ENCODE results near the gene SMO. TPM values are rescaled to one million over a fixed set of nuclear protein-coding genes. Genes with fewer than 3 reads are reported as not detected.

Gene SMO
- total and polyA plus RNA-seq, 4 donors: 2.9 to 16.3 (median 10.7) TPM

- no peak overlapping the region for H3K27ac ChIP-seq (ENCODE audit: low read depth in 1 of 2, low read length in 2 of 2)
- DNase-seq (ENCODE audit: low spot score): no peak
- no peak for TF ChIP-seq EGR1 (IDR thresholded peaks at IDR 0.05; ENCODE audit: low read depth in 2 of 2)
- no peak for TF ChIP-seq RAD21 (IDR thresholded peaks at IDR 0.05)
- no peak for TF ChIP-seq SP1 (IDR thresholded peaks at IDR 0.05)
- TF ChIP-seq FOXA2 (IDR thresholded peaks at IDR 0.05): no peak
- no peak for TF ChIP-seq TAF1 (conservative IDR thresholded peaks at IDR 0.05)
- H3K4me1 ChIP-seq (ENCODE audit: control insufficient read depth in 4 of 4, insufficient read depth in 4 of 4, low read length in 3 of 4): peaks cover 0 to 18% (median 15%) of the 10 kb centered on the region in 4 donors
- no peaks in the 10 kb centered on the region for H3K27me3 ChIP-seq (ENCODE audit: control insufficient read depth in 4 of 4, insufficient read depth in 4 of 4, low read length in 3 of 4)
- no peak overlapping the region for H3K9ac ChIP-seq (ENCODE audit: low read depth in 1 of 2, low read length in 2 of 2)
- 55% methylated on average over 10 of the region's 10 CpGs for WGBS
- peak overlapping the region in 1 of 3 donors; percentile 82 for H3K4me3 ChIP-seq (ENCODE audit: low read depth in 1 of 3, low read length in 3 of 3)
- no peaks in the 10 kb centered on the region for H3K9me3 ChIP-seq (ENCODE audit: control insufficient read depth in 4 of 4, low read length in 3 of 4)
- H3K36me3 ChIP-seq (ENCODE audit: control insufficient read depth in 4 of 4, insufficient read depth in 3 of 4, low read depth in 1 of 4, low read length in 3 of 4): no peaks in the 10 kb centered on the region
Observed at GRCh38 chr7:129143724-129144094, 44.7 kb upstream of the SMO start.

DNA sequence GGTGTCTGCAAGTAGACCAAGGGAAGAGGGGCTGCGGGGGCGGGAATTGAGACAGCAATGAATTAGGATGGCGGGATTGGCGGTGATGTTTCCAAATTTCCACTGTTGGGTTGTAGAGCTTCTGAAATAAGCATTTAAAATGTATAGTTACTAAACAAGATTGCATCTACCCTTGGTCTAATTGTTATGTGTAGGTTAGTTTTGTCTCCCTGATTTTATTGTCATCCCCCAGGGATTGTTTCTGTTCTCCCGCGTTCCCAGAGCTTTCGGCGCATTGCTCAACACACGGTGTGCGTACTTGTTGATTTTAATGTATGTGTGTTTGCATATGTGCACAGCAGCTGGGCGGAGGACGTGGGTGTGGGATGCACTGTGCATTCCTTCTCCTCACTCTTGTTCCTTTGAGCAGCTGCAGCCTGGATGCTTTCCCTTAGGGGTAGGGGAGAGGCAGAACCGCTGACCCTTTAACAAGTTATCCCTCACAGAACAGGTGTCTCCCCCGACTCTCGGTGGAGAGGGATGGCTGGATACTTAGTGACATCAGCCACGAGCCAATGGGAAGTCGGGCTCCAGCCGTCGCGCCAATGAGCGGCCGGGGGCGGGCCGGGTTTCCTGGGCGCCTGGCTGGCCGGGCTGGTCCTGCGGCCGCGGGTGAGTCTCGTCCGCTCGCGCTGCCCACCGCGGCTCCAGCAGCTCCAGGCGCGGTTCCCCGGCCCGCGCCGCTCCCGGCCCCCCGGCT is 44.2 kb upstream of the SMO start, which contains the start of gene TSPAN33:
TSS of gene TSPAN33 (plus strand) at position 613 of the 739 bp plus-strand sequence. CDS start 274 bp downstream, outside the sequence.
- H3K4me3 ChIP-seq (ENCODE audit: low read depth in 1 of 3, low read length in 3 of 3): peak within 1 kb of the TSS; percentile 50 to 85 (median 82)
- peak; percentile 73 for DNase-seq (ENCODE audit: low spot score)
- H3K27ac ChIP-seq (ENCODE audit: low read depth in 1 of 2, low read length in 2 of 2): no peak within 1 kb of the TSS
- no peaks in the 10 kb centered on the region for H3K36me3 ChIP-seq (ENCODE audit: control insufficient read depth in 4 of 4, insufficient read depth in 3 of 4, low read depth in 1 of 4, low read length in 3 of 4)
- no peaks in the 10 kb centered on the region for H3K9me3 ChIP-seq (ENCODE audit: control insufficient read depth in 4 of 4, low read length in 3 of 4)
- no peaks in the 10 kb centered on the region for H3K27me3 ChIP-seq (ENCODE audit: control insufficient read depth in 4 of 4, insufficient read depth in 4 of 4, low read length in 3 of 4)
- TF ChIP-seq HNF4A (conservative IDR thresholded peaks at IDR 0.05) (no peak), EGR1 (IDR thresholded peaks at IDR 0.05; ENCODE audit: low read depth in 2 of 2) (no peak), GABPA (IDR thresholded peaks at IDR 0.05 in 1 of 2, conservative IDR thresholded peaks at IDR 0.05 in 1 of 2) (no peak), RAD21 (IDR thresholded peaks at IDR 0.05) (no peak), NR2F2 (IDR thresholded peaks at IDR 0.05) (no peak), SP1 (IDR thresholded peaks at IDR 0.05) (no peak), RXRA (IDR thresholded peaks at IDR 0.05) (no peak), FOXA2 (IDR thresholded peaks at IDR 0.05) (no peak), TAF1 (conservative IDR thresholded peaks at IDR 0.05) (no peak)
- TF ChIP-seq, protein P1, sequence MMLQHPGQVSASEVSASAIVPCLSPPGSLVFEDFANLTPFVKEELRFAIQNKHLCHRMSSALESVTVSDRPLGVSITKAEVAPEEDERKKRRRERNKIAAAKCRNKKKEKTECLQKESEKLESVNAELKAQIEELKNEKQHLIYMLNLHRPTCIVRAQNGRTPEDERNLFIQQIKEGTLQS (IDR thresholded peaks at IDR 0.05): no peak
- WGBS: 2% methylated on average over 43 of the region's 43 CpGs
- peak within 1 kb of the TSS in 1 of 2 donors; percentile 40 for H3K9ac ChIP-seq (ENCODE audit: low read depth in 1 of 2, low read length in 2 of 2)
- H3K4me1 ChIP-seq (ENCODE audit: control insufficient read depth in 4 of 4, insufficient read depth in 4 of 4, low read length in 3 of 4): peaks cover 0 to 18% (median 15%) of the 10 kb centered on the region in 4 donors

- 7% methylated on average over 58 of the region's 58 CpGs for WGBS
- no peak for DNase-seq (ENCODE audit: low spot score)
- H3K27me3 ChIP-seq (ENCODE audit: control insufficient read depth in 4 of 4, insufficient read depth in 4 of 4, low read length in 3 of 4): no peaks in the 10 kb centered on the region
- peaks cover 0 to 18% (median 15%) of the 10 kb centered on the region in 4 donors for H3K4me1 ChIP-seq (ENCODE audit: control insufficient read depth in 4 of 4, insufficient read depth in 4 of 4, low read length in 3 of 4)
- no peaks in the 10 kb centered on the region for H3K36me3 ChIP-seq (ENCODE audit: control insufficient read depth in 4 of 4, insufficient read depth in 3 of 4, low read depth in 1 of 4, low read length in 3 of 4)
- H3K27ac ChIP-seq (ENCODE audit: low read depth in 1 of 2, low read length in 2 of 2): no peak overlapping the region
- H3K9me3 ChIP-seq (ENCODE audit: control insufficient read depth in 4 of 4, low read length in 3 of 4): no peaks in the 10 kb centered on the region
- H3K9ac ChIP-seq (ENCODE audit: low read depth in 1 of 2, low read length in 2 of 2): no peak overlapping the region
- peak overlapping the region in 2 of 3 donors; percentile 50 to 82 for H3K4me3 ChIP-seq (ENCODE audit: low read depth in 1 of 3, low read length in 3 of 3)
- TF ChIP-seq HNF4G (IDR thresholded peaks at IDR 0.05): no peak
- TF ChIP-seq FOXA1 (IDR thresholded peaks at IDR 0.05): no peak
- no peak for TF ChIP-seq JUND (IDR thresholded peaks at IDR 0.05)
- no peak for TF ChIP-seq GABPA (IDR thresholded peaks at IDR 0.05 in 1 of 2, conservative IDR thresholded peaks at IDR 0.05 in 1 of 2)
- no peak for TF ChIP-seq MAX (IDR thresholded peaks at IDR 0.05)
- TF ChIP-seq, protein P2, sequence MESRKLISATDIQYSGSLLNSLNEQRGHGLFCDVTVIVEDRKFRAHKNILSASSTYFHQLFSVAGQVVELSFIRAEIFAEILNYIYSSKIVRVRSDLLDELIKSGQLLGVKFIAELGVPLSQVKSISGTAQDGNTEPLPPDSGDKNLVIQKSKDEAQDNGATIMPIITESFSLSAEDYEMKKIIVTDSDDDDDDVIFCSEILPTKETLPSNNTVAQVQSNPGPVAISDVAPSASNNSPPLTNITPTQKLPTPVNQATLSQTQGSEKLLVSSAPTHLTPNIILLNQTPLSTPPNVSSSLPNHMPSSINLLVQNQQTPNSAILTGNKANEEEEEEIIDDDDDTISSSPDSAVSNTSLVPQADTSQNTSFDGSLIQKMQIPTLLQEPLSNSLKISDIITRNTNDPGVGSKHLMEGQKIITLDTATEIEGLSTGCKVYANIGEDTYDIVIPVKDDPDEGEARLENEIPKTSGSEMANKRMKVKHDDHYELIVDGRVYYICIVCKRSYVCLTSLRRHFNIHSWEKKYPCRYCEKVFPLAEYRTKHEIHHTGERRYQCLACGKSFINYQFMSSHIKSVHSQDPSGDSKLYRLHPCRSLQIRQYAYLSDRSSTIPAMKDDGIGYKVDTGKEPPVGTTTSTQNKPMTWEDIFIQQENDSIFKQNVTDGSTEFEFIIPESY (IDR thresholded peaks at IDR 0.05): no peak
- no peak for TF ChIP-seq YY1 (IDR thresholded peaks at IDR 0.05)
- no peak for TF ChIP-seq SP1 (IDR thresholded peaks at IDR 0.05)
- TF ChIP-seq EGR1 (IDR thresholded peaks at IDR 0.05; ENCODE audit: low read depth in 2 of 2): no peak
- no peak for TF ChIP-seq RAD21 (IDR thresholded peaks at IDR 0.05)
- no peak for TF ChIP-seq HNF4A (conservative IDR thresholded peaks at IDR 0.05)
- no peak for TF ChIP-seq RXRA (IDR thresholded peaks at IDR 0.05)
- TF ChIP-seq FOXA2 (IDR thresholded peaks at IDR 0.05): no peak
- TF ChIP-seq, protein P3, sequence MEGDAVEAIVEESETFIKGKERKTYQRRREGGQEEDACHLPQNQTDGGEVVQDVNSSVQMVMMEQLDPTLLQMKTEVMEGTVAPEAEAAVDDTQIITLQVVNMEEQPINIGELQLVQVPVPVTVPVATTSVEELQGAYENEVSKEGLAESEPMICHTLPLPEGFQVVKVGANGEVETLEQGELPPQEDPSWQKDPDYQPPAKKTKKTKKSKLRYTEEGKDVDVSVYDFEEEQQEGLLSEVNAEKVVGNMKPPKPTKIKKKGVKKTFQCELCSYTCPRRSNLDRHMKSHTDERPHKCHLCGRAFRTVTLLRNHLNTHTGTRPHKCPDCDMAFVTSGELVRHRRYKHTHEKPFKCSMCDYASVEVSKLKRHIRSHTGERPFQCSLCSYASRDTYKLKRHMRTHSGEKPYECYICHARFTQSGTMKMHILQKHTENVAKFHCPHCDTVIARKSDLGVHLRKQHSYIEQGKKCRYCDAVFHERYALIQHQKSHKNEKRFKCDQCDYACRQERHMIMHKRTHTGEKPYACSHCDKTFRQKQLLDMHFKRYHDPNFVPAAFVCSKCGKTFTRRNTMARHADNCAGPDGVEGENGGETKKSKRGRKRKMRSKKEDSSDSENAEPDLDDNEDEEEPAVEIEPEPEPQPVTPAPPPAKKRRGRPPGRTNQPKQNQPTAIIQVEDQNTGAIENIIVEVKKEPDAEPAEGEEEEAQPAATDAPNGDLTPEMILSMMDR (IDR thresholded peaks at IDR 0.05; ENCODE audit: low read depth, low read length, missing input control): no peak
Observed at GRCh38 chr7:129144834-129145668, 43.4 kb upstream of the SMO start.

All from liver (tissue), 9 donors.